Activated CD4-positive, alpha-beta T cell treated with anti-CD3 and anti-CD28 coated beads, Interleukin-2, amount 50 U/mL, for 48 hours (primary cell): ENCODE data around the gene AKR1B15.
A peak's percentile ranks its signal among the peaks of the same experiment; 100 is the strongest.
"Not testable (repeated sequence)": the region's sequence is repeated elsewhere in the genome, so short reads cannot be mapped to it uniquely, and the experiment has no call there.

Experiments
- DNase-seq, 2 experiments: peaks; one replicate each; pipeline ENCODE4 v3.0.0-alpha.2; 2020

The AKR1B15 gene

DNA sequence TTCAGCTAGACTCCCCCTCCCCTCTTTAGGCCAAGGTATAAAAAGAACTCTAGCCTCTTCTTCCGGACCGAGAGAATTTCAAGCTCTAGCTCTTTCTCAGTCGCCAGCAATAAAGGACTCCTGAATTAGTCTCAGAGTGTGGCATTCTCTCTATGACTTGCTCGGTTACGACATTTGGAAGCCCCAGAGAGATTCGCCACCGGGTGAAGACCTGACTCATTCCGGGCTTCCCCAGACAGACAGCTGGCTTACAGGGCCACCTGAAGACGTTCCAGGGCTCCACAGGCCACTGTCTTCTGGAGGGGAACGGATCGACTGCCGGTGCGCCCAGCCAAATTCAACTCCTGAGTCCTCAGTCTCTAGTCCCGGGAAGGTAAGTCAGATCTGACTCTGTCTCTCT is at the start of gene AKR1B15:
TSS of gene AKR1B15 (plus strand) at position 234 of the 400 bp plus-strand sequence. CDS start 15,510 bp downstream, outside the sequence.
- peak; percentile 35 to 49 for DNase-seq

DNA sequence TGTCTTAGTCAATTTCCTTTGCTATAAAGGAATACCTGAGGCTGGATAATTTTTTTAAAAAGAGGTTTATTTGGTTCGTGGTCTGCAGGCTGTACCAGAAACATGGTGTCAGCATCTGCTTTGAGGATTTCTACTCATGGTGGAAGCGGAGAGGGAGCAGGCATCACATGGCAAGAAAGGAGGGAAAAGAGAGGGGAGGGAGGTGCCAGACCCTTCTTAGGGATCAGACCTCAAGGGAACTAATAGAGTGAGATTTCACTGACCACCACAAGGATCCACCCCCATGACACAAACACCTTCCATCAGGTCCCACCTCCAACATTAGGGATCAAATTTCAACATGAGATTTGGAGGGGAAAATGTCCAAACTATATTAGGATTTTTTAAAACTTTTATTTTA is 48.5 kb upstream of the AKR1B15 start:
- DNase-seq = no peak

DNA sequence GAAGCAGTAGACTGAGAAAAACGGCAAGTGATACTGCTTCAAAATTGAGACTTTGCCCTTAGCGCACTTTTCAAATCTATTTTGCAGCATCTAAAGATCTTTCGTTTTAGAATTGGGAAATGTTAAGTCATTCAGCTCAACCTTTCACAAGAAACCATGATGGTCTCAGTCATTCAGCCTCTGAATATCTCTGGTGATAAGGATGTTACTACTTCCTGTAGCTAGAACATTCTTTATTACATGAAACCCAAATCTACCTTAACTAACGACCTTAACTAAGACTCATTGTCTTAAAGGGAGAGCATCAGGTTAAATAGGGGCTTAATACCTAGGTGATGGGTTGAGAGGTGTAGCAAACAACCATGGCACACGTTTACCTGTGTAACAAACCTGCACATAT is 47.9 kb upstream of the AKR1B15 start:
- DNase-seq = no peak

DNA sequence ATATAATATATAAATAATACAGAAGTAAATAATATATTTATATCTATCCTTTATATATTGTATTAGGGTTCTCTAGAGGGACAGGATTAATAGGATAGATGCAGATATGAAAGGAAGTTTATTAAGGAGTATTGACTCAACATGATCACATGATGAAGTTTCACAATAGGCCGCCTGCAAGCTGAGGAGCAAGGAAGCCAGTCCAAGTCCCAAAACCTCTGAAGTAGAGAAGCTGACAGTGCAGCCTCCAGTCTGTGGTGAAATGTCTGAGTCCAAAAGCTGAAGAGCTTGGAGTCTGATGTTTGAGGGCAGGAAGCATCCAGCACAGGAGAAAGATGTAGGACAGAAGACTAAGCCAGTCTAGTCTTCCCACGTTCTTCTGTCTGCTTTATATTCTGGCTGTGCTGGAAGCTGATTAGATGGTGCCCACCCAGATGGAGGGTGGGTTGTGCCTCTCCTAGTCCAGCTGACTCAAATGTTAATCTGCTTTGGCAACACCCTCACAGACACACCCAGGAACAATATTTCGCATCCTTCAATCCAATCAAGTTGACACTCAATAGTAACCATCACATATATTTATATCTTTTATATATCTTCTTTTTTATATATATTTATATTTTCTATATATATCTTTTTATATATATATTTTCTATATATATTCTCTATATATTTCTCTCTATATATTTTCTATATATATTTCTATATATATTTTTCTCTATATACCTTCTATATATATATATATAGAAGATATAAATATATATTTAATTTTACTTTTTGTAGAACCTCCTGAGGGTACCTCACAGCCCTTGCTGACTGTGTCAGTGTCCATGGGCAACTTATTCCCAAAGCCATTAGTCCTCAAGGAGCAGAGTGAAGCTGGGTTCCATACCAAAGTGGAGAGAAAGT is 46.2 kb upstream of the AKR1B15 start:
- no peak for DNase-seq

DNA sequence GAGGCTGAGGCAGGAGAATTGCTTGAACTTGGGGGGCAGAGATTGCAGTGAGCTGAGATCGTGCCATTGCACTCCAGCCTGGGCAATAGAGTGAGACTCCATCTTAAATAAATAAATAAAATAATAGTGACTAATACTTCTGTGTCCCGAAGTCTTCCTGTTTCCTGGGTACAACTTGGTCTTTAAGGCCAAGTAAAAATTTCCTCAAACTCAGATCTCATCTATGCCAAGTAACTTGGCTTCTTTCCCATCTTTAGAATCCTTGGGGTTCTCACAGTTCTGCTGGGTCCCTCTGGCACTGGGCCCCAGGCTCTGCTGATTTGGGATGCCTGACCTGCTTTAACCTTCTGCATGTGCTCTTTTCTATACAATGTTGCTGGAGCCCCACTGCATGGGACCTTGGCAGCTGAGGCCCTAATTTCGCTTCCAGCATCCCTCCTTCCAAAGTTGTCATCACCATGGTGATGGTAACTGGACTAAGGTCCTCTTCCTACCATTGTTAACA is 44.2 kb upstream of the AKR1B15 start:
- DNase-seq = no peak

DNA sequence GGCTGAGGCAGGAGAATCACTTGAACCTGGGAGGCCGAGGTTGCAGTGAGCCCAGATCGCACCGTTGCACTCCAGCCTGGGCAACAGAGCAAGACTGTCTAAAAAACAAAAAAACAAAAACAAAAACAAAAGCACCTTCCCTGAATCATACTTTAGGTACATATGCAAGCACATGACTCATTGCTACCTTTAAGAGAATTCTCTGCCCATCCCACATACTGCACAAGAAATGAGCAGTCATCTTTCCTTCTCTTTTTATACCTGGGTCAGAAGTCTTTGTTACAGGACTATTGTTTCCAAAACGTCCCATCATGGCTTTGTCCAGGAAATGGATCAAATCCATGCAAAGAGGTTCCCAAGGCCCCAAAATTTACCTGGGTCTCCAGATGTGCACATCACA is 43.1 kb upstream of the AKR1B15 start:
- no peak for DNase-seq

DNA sequence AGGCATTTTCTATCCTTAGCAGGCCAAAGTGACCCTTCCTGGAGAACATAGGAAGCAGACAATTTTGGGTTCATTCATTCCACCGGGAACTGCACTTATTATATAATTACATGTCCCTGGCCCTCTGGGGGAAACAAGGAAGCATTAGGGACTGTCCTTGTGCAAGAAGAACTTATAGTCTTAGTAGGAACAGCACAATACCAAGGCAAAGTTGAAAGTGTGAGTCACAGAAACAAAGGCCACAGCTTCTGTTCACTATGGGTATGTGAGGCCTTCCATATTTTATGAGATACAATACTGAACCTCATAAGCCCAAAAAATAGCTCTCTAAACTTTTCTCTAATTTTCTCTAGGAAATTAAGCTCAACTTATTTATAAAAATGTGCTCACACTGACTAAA is 39.9 kb upstream of the AKR1B15 start:
- DNase-seq = no peak

DNA sequence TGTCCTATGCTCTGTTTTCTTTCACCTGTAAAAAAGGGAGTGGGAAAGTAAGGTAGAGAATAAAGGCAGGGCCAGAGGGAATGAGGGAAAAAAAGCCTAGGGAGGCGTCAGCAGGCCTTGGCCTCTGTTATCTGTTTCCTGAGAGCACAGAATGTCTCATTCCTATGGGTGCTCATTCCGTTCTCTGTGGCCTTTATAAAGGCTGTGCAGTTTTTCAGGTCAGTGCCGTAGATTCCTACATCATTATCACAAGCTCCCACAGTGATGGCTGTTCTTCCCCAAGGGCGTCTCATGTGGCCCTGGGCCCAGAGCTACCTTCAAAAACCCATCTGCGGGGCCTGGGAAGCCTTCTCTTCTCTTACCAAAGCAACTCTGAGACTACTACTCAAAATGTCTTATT is 38.3 kb upstream of the AKR1B15 start:
- DNase-seq = no peak

DNA sequence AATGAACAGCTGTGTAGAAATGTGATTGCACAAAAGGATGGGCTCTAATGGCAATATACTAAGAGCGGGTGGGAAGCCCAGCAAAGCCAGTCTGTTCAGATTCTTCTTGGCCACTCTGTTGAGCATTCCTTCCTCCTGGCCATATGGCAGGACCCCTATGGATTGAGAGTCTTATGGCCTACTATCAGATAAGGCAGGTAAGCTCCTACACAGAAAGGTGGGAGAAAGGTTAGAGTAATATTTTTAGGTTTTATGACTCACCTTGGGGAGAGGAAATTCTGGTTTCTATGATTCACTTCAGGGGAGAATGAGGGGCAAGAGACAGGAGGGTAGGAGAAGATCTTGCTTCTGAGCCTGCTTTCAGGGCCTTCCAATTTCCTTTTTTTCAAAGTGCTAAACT is 36.6 kb upstream of the AKR1B15 start:
- no peak for DNase-seq

DNA sequence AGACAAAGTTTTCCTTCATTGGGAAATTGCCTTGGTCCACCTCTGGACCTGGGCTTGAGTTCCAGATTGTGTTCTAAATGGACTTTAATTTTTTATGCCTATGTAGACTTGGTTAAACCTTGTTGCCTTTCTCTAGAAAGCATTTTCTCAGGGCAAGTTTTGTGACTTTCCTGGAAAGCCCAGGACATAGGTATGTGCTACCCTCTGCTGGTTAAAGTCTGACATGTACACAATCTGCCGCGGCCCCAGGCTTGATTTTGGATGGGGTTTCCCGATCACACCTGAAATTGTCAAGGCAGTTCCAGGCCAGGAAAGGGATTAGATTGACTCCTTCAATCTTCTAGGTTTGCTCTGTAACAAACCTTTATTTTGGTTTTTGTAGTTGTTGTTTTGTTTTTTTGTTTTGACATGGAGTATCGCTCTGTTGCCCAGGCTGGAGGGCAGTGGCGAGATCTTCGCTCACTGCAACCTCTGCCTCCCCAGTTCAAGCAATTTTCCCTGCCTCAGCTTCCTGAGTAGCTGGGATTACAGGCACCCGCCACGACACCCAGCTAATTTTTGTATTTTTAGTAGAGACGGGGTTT is 35.6 kb upstream of the AKR1B15 start:
- DNase-seq = peak; percentile 34 to 38

DNA sequence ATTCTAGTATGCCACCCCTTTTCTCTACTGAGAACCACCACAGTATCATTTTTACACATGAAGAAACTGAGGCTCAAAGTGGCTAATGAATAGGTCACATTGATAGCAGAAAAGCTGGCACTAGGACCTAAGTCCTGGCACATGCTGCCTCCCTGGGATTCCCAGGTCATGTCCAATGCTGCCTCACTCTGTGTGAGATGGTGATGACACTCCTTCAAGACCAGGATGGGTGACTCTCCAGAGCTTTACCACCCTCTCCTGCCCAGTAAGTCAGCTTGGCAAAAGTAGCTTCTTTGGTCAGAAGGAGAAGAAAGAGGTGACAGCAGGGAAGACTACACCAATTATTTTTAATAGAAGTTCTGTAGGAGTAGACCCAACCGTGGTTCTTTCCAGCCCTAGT is 34.8 kb upstream of the AKR1B15 start:
- no peak for DNase-seq

DNA sequence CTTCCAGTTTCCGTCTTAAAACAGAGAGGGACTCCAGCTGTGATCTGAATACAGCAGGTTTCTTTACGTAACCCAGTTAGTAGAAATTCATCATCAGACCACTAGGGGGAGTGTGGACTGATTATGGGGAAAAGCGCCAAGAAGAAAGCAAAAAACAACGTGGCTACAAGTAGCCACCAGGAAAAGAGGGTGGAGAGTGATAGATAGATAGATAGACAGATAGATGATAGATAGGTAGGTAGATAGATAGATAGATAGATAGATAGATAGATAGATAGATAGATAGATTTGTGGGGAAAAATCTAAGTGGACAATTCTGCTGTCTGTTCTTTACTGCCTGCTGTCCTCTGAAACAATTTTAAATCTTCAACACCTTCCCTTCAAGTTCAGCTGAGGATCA is 34.2 kb upstream of the AKR1B15 start:
- no peak for DNase-seq

DNA sequence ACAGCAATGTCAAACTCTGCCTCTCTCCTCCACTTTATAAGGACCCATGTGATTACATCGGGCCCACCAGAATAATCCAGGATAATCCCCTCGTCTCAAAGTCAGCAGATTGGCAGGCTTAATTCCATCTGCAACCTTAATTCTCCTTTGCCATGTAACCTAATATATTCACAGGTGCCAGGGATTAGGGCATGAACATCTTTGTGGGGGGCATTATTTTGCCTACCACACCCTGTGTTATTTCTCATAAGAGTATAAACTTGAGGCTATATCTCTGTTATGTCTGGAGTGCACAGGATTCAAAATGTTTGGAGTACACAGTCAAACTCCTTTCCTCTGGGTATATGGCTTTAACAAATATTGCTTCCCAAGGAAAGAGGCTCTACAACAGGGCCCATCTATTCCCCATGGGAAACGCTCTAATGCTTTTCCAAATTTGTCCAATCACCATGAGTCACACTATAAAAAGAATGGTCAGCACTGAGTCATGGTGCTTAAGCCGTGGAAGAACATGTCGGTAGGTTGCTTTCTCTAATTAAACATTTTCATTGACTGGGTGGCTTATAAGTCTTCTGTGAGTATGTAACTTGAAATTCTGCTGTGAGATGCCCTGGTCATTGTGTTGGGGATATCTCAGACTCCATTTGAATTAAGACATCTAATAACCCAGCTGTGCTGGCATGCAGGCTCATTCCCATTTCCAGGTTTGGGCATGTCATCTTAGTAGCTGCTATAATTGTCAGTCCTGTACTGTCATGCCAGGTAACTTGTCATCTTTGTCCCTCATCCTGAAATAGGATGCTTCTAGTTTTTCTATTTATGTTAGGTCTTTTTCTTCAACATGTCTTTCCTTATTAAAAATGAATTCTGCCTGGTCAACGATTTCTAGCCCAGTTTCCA is 33.1 kb upstream of the AKR1B15 start:
- DNase-seq = no peak

DNA sequence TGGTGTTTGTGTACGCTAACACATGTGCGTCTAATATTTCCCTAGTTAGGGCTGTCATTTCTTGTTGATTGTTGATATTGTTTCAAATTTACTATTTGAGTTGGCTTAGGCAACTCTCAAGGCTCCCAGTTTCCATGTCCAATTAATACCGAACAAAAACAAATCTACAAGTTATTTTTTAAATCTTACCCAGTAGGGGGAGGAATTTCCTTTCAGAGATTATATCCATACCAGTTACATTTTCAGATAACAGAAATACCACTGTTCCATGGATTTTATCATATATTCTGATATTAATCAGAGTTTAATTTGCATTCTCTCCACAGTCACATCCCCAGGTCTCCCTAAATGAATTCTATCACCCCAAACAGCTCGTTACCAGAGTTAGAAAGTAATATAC is 28.8 kb upstream of the AKR1B15 start:
- no peak for DNase-seq

DNA sequence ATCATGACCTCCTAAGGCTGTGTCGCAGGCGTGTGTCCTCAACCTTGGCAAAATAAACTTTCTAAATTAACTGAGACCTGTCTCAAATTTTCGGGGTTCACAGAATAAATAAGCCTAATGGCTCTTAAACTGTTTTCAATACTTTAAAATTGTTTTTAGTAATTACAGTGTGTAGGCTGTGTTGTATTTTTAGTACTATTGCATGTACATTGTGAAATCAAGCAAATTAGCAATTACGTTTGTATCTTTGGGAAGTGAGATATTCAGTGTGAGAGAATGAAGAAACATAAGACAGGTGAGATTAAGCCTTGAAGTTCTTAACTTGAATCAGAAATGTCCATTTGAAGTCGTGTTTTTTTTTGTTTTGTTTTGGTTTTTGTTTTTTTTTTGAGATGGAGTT is 26.3 kb upstream of the AKR1B15 start:
- DNase-seq = no peak

DNA sequence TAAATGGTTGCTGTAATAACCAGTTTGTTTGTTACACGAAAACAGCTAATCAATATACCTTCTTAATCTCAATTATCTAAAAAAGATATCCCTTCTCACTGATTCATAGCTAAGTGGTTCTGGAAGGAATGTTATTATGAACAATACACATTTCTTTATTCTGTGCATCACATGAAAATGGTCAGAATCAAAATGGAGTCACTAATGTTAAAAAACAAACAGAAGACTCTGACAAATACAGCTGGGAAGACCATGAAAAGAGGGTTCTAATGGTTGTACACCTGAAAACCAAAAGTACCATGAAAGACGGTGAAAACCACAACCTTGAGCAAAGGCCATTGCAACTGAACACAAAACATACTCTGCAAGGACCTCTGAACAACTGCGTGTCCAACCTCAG is 23.5 kb upstream of the AKR1B15 start:
- DNase-seq = not testable (repeated sequence)

DNA sequence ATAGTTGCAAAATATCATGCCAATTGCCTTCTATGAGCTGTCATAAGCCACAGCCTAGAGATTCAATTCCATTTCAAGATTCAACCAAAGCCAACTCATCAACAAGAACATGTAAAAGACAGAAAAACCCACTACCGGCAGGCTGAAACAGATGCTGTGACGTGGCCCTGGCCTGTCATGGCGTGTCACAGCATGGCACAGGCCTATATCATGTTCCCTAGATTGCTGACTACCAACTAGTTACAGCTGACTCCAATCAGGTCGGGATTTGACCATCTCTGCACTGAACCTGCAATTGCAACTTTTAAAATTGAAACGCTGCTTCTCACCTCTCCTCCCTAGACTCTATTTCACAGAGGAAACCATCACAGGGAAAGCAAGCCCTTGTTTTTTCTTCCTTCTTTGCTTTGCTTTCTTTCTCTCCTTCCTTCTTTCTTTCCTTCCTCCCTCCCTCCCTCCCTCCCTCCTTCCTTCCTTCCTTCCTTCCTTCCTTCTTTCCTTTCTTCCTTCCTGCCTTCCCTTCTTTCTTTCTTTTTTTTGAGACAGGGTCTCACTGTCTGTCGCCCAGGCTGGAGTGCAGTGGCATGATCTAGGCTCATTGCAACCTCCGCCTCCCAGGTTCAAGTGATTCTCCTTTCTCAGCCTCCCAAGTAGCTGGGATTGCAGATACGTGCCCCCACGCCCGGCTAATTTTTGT is 22.2 kb upstream of the AKR1B15 start:
- DNase-seq = not testable (repeated sequence)

DNA sequence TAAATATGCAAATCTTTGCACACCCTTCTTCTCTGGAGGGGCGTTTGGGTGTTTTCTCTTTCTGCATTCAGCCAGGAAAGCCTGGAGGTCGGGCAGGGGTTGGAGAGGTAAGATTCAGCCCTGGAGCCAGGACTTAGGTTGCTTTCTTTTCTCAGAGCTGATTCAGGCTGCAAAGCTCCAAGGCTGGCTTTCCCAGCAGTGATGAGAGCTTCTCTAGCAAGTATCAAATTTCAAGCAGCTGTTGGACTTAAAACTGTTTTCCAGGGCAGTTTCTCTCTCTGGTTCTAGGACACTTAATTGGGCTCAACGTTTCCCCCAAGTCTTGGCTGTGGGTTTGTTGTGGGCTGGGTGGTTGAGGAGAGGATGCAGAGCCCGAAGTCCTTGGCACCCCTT is 20.9 kb upstream of the AKR1B15 start:
- no peak for DNase-seq

DNA sequence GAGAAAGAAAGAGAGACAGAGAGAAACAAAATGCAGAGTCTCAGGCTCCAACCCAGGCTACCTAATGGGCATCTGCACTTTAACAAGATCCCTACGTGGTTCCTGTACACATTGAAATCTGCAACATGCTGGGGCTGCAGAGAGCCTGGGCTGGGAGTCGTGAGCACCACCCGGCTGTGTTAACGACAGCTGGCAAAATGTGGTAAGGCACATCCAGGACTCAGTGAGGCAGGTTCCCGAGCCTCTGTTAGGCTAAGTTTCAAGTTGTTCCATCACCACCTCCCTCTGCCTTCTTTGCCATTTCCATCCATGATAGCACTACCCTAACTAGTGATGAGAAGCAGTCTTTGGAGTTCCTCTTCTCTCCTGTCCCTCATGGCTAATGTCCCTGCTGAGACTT is 20.2 kb upstream of the AKR1B15 start:
- DNase-seq = no peak

DNA sequence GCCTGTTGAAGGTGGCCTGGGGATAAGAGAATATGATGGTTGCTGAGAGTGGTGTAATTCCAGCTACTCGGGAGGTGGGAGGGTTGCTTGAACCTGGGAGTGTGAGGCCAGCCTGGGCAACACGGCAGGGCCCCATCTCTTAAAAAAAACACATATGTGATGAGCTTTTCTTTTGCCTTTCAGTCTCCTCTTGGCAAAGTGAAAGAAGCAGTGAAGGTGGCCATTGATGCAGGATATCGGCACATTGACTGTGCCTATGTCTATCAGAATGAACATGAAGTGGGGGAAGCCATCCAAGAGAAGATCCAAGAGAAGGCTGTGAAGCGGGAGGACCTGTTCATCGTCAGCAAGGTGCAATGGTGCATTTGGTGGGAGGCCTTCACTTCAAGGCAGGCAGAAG is 18.4 kb upstream of the AKR1B15 start:
- no peak for DNase-seq

DNA sequence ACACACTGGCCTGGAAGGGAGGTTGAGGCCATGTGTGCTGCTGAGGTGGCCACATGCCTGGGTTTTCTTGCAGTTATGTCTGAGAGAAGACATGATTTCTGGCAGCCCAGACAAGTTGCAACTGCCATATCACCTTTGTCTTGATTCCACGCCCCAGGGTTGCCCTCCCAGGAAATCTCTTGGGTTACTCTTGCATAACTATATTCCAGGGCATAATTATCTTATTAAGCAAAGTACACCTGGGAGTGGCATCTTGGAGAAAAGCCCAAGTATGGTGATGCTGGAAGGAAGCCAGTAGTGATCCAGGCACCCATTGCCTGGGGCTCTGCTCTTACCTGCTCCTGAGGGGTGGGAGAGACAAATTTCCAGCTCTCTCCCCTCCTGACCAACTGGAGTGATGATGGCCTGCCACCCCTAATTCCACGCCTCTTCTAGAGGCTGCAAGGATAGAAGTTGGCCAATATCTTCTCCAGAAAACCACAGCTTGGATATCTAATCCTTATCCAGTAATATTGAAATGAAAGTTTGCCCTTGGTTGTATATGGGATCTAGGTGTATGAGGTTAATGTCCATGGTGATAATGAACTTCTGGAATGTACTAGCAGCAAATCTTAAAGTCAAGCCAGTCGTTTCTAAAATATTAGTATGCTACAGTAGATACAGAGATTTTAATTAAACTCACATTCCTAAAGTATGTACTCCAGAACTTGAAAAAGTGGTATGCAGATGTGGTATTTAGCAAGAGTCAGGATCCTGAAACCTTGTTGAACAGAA is 16.5 kb upstream of the AKR1B15 start:
- DNase-seq = no peak

DNA sequence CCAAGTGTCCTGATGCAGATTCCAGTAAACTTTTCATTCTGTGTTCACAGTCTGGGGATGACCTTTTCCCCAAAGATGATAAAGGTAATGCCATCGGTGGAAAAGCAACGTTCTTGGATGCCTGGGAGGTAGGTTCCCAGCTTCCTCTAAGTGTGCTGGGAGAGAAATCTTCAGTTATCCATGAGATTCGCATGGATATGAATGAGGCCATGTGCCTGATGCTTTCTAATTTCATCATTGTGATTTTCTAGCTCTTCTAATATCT is 16.0 kb upstream of the AKR1B15 start:
- no peak for DNase-seq
